HG03108 (cell line): ENCODE results near the gene NRXN3.

ENCODE experiments used
- ATAC-seq: cut with Tn5 transposase; IDR thresholded peaks from one replicate; pipeline ENCODE4 v1.9.1; 2021; ENCODE audit warnings: moderate library complexity; ENCODE audit not compliant: unreplicated experiment

NRXN3 gene

GRCh38 chr14:79483477-79484388, 1313.6 kb downstream of the NRXN3 start:
- ATAC-seq: no peak

- ATAC-seq: no peak
These were observed 1317.5 kb downstream of the NRXN3 start for GRCh38 chr14:79487632-79488031.

GRCh38 chr14:79491161-79491560, 1321.0 kb downstream of the NRXN3 start:
- no peak for ATAC-seq

- no peak for ATAC-seq
These were observed 1323.0 kb downstream of the NRXN3 start for GRCh38 chr14:79493081-79493645.

- ATAC-seq: no peak
These were observed 1326.5 kb downstream of the NRXN3 start for GRCh38 chr14:79496701-79497100.

- no peak for ATAC-seq
These were observed 1330.3 kb downstream of the NRXN3 start for GRCh38 chr14:79500489-79500888.

- no peak for ATAC-seq
These were observed 1332.1 kb downstream of the NRXN3 start for GRCh38 chr14:79502136-79502750.

- ATAC-seq: no peak
These were observed 1332.6 kb downstream of the NRXN3 start for GRCh38 chr14:79502751-79503148.

GRCh38 chr14:79510659-79511058, 1340.5 kb downstream of the NRXN3 start:
- no peak for ATAC-seq

- no peak for ATAC-seq
These were observed 1341.0 kb downstream of the NRXN3 start for GRCh38 chr14:79511146-79511545.

GRCh38 chr14:79513446-79513845, 1343.3 kb downstream of the NRXN3 start:
- ATAC-seq: no peak

GRCh38 chr14:79514700-79515099, 1344.5 kb downstream of the NRXN3 start:
- no peak for ATAC-seq

- ATAC-seq: no peak
These were observed 1345.0 kb downstream of the NRXN3 start for GRCh38 chr14:79515158-79515557.

GRCh38 chr14:79516009-79516408, 1345.8 kb downstream of the NRXN3 start:
- no peak for ATAC-seq

- ATAC-seq: no peak
These were observed 1355.2 kb downstream of the NRXN3 start for GRCh38 chr14:79525416-79525815.

GRCh38 chr14:79528828-79529416, 1358.7 kb downstream of the NRXN3 start:
- no peak for ATAC-seq

- no peak for ATAC-seq
These were observed 1360.4 kb downstream of the NRXN3 start for GRCh38 chr14:79530555-79530954.

- no peak for ATAC-seq
These were observed 1364.7 kb downstream of the NRXN3 start for GRCh38 chr14:79534703-79535353.

- no peak for ATAC-seq
These were observed 1370.2 kb downstream of the NRXN3 start for GRCh38 chr14:79540394-79540793.

GRCh38 chr14:79542121-79542520, 1371.9 kb downstream of the NRXN3 start:
- no peak for ATAC-seq

GRCh38 chr14:79543348-79543747, 1373.2 kb downstream of the NRXN3 start:
- no peak for ATAC-seq
